Brain microvascular endothelial cell (primary cell): Measurements from ENCODE around the gene BCR.
A peak's percentile ranks its signal among the peaks of the same experiment; 100 is the strongest.

ENCODE experiments used
- DNase-seq: peaks from one replicate; pipeline ENCODE4 v3.0.0-alpha.2; 2020
- H3K27ac ChIP-seq: fragments of 250-450 bp; sonication (Bioruptor Pico); 2 replicates; pipeline ENCODE4 v1.5.1; 2020; ENCODE audit warnings: mild to moderate bottlenecking, moderate library complexity
- H3K27me3 ChIP-seq: fragments of 250-450 bp; sonication (Bioruptor Pico); replicated peaks from 2 replicates; pipeline ENCODE4 v1.5.1; 2020; ENCODE audit warnings: mild to moderate bottlenecking
- H3K36me3 ChIP-seq: fragments of 250-450 bp; sonication (Bioruptor Pico); replicated peaks from 2 replicates; pipeline ENCODE4 v1.5.1; 2020; ENCODE audit warnings: mild to moderate bottlenecking
- H3K4me3 ChIP-seq: 2 replicates; pipeline ENCODE4 v1.5.1; 2011; ENCODE audit warnings: low read depth, mild to moderate bottlenecking, control low read depth, low read length, moderate library complexity
- in situ Hi-C: cut with HindIII; loops from 2 replicates; pipeline ENCODE4 v1.10.0; 2017; ENCODE audit warnings: low sequenced_read_pairs, low pct_ligation_motif_present
- TF ChIP-seq, protein P1 (sequence below): IDR thresholded peaks from 2 replicates; pipeline ENCODE4 v1.5.1; 2011; ENCODE audit warnings: low read depth, mild to moderate bottlenecking, moderate library complexity, low read length, control low read depth, inconsistent platforms; ENCODE audit errors: missing control alignments

Gene BCR

GRCh38 chr22:23217171-23218052, 37.1 kb downstream of the BCR start:
- TF ChIP-seq, protein P1, sequence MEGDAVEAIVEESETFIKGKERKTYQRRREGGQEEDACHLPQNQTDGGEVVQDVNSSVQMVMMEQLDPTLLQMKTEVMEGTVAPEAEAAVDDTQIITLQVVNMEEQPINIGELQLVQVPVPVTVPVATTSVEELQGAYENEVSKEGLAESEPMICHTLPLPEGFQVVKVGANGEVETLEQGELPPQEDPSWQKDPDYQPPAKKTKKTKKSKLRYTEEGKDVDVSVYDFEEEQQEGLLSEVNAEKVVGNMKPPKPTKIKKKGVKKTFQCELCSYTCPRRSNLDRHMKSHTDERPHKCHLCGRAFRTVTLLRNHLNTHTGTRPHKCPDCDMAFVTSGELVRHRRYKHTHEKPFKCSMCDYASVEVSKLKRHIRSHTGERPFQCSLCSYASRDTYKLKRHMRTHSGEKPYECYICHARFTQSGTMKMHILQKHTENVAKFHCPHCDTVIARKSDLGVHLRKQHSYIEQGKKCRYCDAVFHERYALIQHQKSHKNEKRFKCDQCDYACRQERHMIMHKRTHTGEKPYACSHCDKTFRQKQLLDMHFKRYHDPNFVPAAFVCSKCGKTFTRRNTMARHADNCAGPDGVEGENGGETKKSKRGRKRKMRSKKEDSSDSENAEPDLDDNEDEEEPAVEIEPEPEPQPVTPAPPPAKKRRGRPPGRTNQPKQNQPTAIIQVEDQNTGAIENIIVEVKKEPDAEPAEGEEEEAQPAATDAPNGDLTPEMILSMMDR = no peak
- no peak for DNase-seq
- peak overlapping the region; percentile 1 for H3K27ac ChIP-seq
- peaks cover 2% of the 10 kb centered on the region for H3K36me3 ChIP-seq
- in situ Hi-C loops = no loop called here
- no peaks in the 10 kb centered on the region for H3K27me3 ChIP-seq
- H3K4me3 ChIP-seq = no peak overlapping the region

DNA sequence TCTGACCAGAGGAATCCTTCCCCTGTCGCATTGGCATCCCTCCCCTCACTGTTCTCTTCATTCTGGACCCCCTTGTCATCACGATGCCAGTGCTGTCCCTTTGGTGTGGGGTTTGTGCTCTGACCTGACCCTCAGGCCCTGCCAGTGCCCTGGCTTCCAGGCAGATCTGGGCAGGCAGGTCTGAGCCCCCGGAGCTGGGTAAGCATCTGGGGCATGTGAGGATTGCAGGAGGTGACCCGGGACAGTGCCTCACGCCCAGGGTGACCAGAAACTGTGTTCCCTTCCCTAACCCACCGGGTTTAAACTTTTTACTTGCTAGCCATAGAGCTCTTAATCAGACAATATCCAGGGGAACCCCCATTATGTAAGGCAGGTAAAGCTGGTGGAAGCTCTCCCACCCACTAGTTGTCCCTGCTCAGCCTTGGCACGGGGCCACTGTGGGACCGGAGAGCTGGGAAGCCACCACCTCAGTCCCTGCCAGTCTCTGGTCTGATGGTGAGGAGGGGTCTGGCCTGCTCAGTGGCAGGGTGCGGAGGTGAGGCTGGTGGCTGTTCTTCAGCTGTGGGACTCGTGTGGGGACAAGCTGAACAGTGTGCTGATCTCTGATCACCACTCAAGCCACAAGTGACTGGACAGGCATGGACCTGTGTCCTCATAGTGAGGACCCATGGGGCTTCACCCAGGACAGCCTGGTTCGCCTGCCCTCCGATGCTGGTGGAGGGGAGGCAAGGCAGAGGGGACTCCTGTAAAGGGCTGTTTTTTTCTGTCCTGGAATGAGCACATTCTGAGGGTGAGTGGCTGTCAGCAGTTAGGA, 38.0 kb downstream of the BCR start:
- Histone ChIP-seq H3K27ac (peak overlapping the region; percentile 0), H3K36me3 (peaks cover 2% of the 10 kb centered on the region), H3K27me3 (no peaks in the 10 kb centered on the region), H3K4me3 (no peak overlapping the region)
- TF ChIP-seq, protein P1 = no peak
- no peak for DNase-seq
- in situ Hi-C loops = no loop called here

DNA sequence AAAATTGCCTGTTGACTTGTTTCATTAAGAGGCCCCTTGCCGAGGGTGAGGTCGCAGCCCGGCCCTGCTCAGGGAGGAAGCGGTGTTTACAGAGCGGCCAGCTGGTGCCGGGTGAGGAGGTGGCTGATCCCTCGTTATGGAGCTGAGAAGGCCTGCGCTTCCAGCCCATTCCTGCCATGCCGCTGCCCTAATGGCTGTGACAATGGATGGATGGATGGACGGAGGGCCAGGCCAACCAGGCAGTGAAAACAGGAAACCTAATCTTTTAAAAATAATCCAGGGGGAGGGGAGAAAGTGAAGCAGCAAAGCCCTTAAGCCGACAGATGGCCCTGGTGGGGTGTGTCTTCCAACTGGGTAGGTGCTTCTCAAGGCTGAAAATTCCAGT, 38.5 kb downstream of the BCR start:
- in situ Hi-C loops = no loop called here
- H3K4me3 ChIP-seq = no peak overlapping the region
- DNase-seq = no peak
- H3K27ac ChIP-seq = peak overlapping the region; percentile 0
- TF ChIP-seq, protein P1 = no peak
- H3K27me3 ChIP-seq = peaks cover 2% of the 10 kb centered on the region
- peaks cover 2% of the 10 kb centered on the region for H3K36me3 ChIP-seq

GRCh38 chr22:23219317-23219716, 39.0 kb downstream of the BCR start:
- Histone ChIP-seq H3K36me3 (peaks cover 2% of the 10 kb centered on the region), H3K27ac (peak overlapping the region; percentile 9), H3K27me3 (peaks cover 5% of the 10 kb centered on the region), H3K4me3 (no peak overlapping the region)
- TF ChIP-seq, protein P1 = no peak
- in situ Hi-C loops = no loop called here
- DNase-seq = no peak

- Histone ChIP-seq H3K36me3 (peaks cover 2% of the 10 kb centered on the region), H3K27ac (peak overlapping the region; percentile 13), H3K27me3 (peaks cover 8% of the 10 kb centered on the region), H3K4me3 (no peak overlapping the region)
- DNase-seq = peak; percentile 53
- TF ChIP-seq, protein P1 = no peak
- in situ Hi-C loops = no loop called here
Observed at GRCh38 chr22:23219822-23220484, 39.6 kb downstream of the BCR start.
